HFFc6 (cell line): ENCODE measurements around the gene ALG3. TPM values are rescaled to one million over a fixed set of nuclear protein-coding genes. Genes with fewer than 3 reads are reported as not detected.
"Not testable (repeated sequence)": the region's sequence is repeated elsewhere in the genome, so short reads cannot be mapped to it uniquely, and the experiment has no call there.

Experiments
- DNase-seq: peaks from one replicate; pipeline ENCODE4 v3.0.0-alpha.2; 2018
- H3K27ac Mint-ChIP-seq: 2 replicates; pipeline ENCODE4 v1.8.0; 2020; ENCODE audit warnings: mild to moderate bottlenecking, mixed read lengths
- H3K27me3 Mint-ChIP-seq: 2 replicates; pipeline ENCODE4 v1.8.0; 2021; ENCODE audit warnings: mild to moderate bottlenecking, moderate library complexity, mixed read lengths; ENCODE audit not compliant: insufficient read depth
- H3K36me3 Mint-ChIP-seq: 2 replicates; pipeline ENCODE4 v1.8.0; 2021; ENCODE audit warnings: low read depth, mixed read lengths
- H3K4me1 Mint-ChIP-seq: 2 replicates; pipeline ENCODE4 v1.8.0; 2020; ENCODE audit warnings: low read depth, mixed read lengths
- H3K4me3 Mint-ChIP-seq: 2 replicates; pipeline ENCODE4 v1.8.0; 2020; ENCODE audit warnings: mild to moderate bottlenecking, moderate library complexity, mixed read lengths
- H3K9me3 Mint-ChIP-seq: 2 replicates; pipeline ENCODE4 v1.8.0; 2020; ENCODE audit warnings: mild to moderate bottlenecking, mixed read lengths
- total RNA-seq, 6 experiments: library from RNA; stranded (reverse); fragmentation: NEBNext Ultra II Directional; extraction: Animal tissue kit (Norgen Biotek cat#: 25700); gene quantifications; 2 replicates in 1 of 6; 3 replicates in 5 of 6; pipeline ENCODE4 v1.2.3, GENCODE V29; 2021
- TF ChIP-seq, protein P1 (sequence below): fragments of 200-600 bp; sonication (generic); IDR thresholded peaks from 2 replicates; pipeline ENCODE4 v1.5.0; 2021; ENCODE audit warnings: antibody characterized with exemption, mild to moderate bottlenecking

ALG3 gene
- total RNA-seq, 6 experiments from 2014 or later = 60.0 to 75.3 (median 69.5) TPM

DNA sequence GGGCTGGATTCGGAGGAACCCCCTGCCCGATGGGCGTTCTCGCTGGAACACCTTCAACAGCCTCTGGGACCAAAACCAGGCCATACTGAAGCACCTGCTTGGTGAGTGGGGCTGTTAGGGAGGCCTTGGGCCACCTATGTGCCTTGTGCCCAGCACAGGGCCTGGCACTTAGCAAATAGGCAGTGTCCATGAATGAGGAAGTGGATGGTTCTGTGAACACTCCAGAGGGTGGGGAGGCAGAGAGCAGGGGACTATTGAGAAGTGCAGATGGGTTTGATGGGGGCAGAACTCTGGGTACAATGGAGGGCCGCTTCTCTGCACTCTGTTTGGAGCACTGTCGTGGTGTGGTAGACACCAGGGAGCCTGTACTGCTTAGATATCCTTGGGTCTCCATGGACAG is 28.6 kb upstream of the ALG3 start:
- DNase-seq = no peak
- Mint-ChIP-seq H3K27ac (no peak overlapping the region), H3K27me3 (peaks cover 50% of the 10 kb centered on the region), H3K4me3 (no peak overlapping the region), H3K4me1 (no peaks in the 10 kb centered on the region), H3K36me3 (no peaks in the 10 kb centered on the region), H3K9me3 (no peaks in the 10 kb centered on the region)
- TF ChIP-seq, protein P1, sequence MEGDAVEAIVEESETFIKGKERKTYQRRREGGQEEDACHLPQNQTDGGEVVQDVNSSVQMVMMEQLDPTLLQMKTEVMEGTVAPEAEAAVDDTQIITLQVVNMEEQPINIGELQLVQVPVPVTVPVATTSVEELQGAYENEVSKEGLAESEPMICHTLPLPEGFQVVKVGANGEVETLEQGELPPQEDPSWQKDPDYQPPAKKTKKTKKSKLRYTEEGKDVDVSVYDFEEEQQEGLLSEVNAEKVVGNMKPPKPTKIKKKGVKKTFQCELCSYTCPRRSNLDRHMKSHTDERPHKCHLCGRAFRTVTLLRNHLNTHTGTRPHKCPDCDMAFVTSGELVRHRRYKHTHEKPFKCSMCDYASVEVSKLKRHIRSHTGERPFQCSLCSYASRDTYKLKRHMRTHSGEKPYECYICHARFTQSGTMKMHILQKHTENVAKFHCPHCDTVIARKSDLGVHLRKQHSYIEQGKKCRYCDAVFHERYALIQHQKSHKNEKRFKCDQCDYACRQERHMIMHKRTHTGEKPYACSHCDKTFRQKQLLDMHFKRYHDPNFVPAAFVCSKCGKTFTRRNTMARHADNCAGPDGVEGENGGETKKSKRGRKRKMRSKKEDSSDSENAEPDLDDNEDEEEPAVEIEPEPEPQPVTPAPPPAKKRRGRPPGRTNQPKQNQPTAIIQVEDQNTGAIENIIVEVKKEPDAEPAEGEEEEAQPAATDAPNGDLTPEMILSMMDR = no peak

DNA sequence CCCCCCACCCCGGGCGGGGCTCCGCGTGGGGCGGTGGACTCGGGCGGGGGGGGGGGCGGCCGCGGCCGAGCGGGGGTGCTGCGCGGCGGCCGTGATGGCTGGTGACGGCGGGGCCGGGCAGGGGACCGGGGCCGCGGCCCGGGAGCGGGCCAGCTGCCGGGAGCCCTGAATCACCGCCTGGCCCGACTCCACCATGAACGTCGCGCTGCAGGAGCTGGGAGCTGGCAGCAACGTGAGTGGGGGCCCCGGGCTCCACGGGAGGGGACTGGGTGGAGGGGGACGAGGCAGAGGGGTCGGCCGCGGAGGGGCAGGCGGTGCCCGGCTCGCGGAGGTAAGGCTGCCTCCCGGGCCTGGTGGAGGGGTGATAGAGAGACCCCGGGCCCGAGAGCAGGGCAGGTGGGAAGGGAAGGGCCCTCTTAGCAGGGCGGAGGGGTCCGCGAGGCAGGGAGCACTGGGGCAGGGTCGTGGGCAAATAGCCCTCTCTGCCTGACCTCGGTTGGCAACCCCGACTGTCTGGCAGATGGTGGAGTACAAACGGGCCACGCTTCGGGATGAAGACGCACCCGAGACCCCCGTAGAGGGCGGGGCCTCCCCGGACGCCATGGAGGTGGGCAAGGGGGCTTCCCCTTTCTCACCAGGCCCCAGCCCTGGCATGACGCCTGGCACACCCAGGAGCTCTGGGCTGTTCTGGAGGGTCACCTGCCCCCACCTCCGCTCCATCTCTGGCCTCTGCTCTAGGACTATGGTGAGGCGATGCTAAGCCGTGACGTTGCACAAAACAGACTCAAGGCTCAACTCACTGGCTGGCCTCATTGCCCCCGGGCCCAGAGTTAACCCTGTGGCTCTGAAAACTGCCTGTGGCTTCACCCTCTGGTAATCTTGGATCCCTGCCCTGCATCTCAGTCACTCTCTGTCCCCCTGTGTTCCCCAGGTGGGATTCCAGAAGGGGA is 27.5 kb upstream of the ALG3 start, which contains the start of gene ECE2:
Gene ECE2 (plus strand): TSS at position 62 of the 950 bp plus-strand sequence. CDS start 132 bp downstream, at position 194.
- Mint-ChIP-seq H3K4me3 (no peak within 1 kb of the TSS), H3K36me3 (no peaks in the 10 kb centered on the region), H3K27ac (no peak within 1 kb of the TSS), H3K27me3 (peaks cover 56% of the 10 kb centered on the region), H3K4me1 (no peaks in the 10 kb centered on the region), H3K9me3 (no peaks in the 10 kb centered on the region)
- TF ChIP-seq, protein P1 = no peak
- DNase-seq = no peak

DNA sequence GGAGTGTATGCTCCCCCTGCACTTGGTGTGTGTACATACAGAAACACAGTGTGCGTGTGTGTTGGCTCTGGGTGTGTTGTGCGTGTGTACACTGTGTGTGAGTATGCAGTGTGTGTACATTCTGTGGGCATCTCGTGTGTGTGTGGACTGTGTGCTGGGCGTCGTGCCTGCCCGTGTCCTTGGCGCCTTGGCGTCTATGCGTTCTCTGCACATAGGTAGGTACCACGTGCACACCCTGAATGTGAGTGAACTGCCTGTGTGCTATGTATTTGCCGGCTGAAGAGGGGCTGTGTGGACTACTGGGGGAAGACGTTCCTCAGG is 26.6 kb upstream of the ALG3 start:
- Mint-ChIP-seq H3K27me3 (peaks cover 52% of the 10 kb centered on the region), H3K36me3 (no peaks in the 10 kb centered on the region), H3K27ac (no peak overlapping the region), H3K4me3 (no peak overlapping the region), H3K9me3 (no peaks in the 10 kb centered on the region), H3K4me1 (no peaks in the 10 kb centered on the region)
- no peak for DNase-seq
- TF ChIP-seq, protein P1 = no peak

DNA sequence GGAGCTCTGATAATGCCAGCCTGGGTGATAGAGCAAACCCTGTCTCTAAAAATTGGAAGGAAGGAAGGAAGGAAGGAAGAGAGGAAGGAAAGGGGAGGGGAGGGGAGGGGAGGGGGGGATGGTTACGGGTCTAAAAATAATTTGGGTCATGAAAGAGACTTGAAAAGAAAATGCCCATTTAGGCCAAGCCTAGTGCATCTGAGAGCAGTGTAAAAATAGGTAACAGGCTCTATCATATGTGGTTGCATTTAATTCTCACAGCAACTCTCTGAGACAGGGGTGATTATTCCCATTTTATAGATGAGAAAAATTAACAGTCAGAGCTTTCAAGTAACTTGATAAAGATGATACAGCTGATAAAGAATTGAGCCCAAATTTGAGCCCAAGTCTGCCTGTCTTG is 23.5 kb upstream of the ALG3 start:
- DNase-seq = no peak
- Mint-ChIP-seq H3K4me3 (no peak overlapping the region), H3K36me3 (no peaks in the 10 kb centered on the region), H3K9me3 (peaks cover 2% of the 10 kb centered on the region; the same call in 1 of the 2 replicates), H3K4me1 (no peaks in the 10 kb centered on the region), H3K27ac (no peak overlapping the region), H3K27me3 (peaks cover 39% of the 10 kb centered on the region)
- TF ChIP-seq, protein P1 = no peak

DNA sequence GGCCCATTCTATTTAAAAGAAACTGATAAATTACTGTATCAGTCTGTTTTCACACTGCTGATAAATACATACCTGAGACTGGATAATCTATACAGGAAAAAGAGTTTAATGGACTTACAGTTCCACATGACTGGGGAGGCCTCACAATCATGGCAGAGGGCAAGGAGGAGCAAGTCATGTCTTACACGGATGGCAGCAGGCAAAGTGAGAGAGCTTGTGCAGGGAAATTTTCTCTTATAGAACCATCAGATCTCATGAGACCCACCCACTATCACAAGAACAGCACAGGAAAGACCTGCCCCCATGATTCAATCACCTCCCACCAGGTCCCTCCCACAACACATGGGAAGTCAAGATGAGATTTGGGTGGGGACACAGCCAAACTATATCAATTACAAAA is 18.5 kb upstream of the ALG3 start:
- not testable (repeated sequence) for DNase-seq, H3K36me3 Mint-ChIP-seq, H3K9me3 Mint-ChIP-seq, H3K4me1 Mint-ChIP-seq, H3K27ac Mint-ChIP-seq, H3K4me3 Mint-ChIP-seq
- peaks cover 38% of the 10 kb centered on the region for H3K27me3 Mint-ChIP-seq

DNA sequence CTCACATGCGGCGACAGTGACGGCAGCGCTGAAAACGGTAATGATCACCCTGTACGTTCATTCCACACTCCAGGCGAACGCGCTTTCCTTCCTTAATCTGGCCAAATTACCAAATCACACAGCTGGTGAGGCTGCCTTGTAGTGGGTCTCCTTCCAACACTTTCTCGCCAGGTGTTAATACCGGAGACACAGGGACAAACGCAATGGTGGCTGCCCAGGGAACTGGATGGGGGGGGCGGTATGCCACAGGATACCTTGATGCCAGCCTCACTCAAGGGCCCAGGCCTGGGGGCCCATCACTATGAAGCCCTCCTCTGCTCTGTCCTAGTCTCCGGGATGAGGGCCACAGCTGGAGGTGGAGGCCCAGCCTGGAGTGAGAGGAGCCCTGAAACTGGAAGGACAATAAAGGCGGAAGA is 14.0 kb upstream of the ALG3 start:
- H3K4me1 Mint-ChIP-seq = peaks cover 14% of the 10 kb centered on the region
- no peaks in the 10 kb centered on the region for H3K36me3 Mint-ChIP-seq
- H3K4me3 Mint-ChIP-seq = 0 out of 2 replicates have a peak overlapping the region, but pooled peaks have one; percentile 30
- peaks cover 4% of the 10 kb centered on the region; the same call in 1 of the 2 replicates for H3K9me3 Mint-ChIP-seq
- H3K27ac Mint-ChIP-seq = no peak overlapping the region
- DNase-seq = no peak
- TF ChIP-seq, protein P1 = no peak
- H3K27me3 Mint-ChIP-seq = peaks cover 29% of the 10 kb centered on the region
